Glomerular visceral epithelial cell (primary cell): ENCODE results near the gene CAPN9.

Experiments
- DNase-seq: peaks from one replicate; pipeline ENCODE4 v3.0.0-alpha.2; 2016; ENCODE audit errors: extremely low spot score

CAPN9 gene

GRCh38 chr1:230850547-230850946 is 103.4 kb downstream of the CAPN9 start:
- no peak for DNase-seq

GRCh38 chr1:230851291-230851691 is 104.1 kb downstream of the CAPN9 start:
- peak; percentile 48 for DNase-seq
